Measurements from ENCODE around the gene QSOX2.

Gene QSOX2

GRCh38 chr9:136187683-136188586, 57.7 kb downstream of the QSOX2 start:
- no peak for DNase-seq

DNA sequence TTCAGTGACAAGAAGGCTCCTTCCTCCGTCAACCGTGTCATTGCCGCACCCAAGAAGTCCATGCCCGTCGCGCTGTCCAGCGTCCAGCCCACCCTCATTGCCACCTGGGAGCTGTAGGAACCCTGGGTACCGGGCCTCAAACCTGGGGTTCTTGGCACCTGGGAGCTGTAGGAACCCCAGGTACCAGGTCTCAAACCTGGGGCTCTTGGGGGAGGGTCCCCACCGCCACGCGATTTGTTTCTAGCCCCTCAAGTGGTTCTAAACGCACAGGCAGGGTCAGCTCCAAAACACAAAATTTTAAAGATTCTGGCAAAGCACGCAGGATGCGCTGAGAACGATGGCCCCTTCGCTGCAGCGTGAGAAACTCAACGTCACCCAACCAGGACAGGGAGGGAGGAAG, 58.4 kb downstream of the QSOX2 start:
- DNase-seq, result no peak

- DNase-seq, result no peak
Observed at GRCh38 chr9:136186386-136186785, 59.2 kb downstream of the QSOX2 start.

DNA sequence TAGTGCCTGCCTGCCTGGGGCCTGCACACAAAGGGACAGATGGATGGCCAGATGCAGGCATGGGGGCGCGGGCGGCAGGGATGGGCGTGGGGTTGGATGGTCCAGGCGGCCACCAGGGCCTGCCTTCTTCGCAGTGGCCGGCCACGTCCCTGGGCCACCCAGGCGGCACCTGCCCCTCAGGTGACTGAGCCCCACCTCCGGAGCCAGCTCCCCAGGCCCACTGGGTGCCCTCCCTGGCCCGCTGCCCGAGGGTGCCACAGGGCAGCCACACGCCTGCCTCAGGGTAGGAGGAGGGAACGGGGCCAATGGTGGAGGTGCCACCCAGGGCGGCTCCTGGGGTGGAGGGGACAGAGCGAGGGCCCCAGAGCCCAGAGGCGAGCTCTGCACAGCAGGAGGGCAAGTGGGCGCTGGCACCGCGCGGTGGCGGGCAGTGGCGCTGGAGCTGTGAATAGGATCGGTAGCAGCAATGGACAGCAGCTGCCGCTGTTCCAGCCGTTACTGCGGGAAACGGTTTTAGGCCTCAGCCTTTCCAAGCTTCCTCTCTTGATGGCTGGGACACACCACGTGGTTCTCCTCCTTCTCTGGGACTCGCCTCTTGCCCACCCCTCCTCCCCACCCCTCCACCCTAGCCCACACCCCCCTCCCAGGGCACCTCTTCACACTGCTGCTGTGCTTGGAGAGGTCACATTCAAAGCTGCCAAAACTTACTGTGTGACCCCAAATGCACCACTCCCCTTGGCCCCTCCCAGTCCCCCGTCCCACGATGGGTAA, 59.8 kb downstream of the QSOX2 start:
- DNase-seq, result no peak

GRCh38 chr9:136185066-136185465, 60.5 kb downstream of the QSOX2 start:
- no peak for DNase-seq

DNA sequence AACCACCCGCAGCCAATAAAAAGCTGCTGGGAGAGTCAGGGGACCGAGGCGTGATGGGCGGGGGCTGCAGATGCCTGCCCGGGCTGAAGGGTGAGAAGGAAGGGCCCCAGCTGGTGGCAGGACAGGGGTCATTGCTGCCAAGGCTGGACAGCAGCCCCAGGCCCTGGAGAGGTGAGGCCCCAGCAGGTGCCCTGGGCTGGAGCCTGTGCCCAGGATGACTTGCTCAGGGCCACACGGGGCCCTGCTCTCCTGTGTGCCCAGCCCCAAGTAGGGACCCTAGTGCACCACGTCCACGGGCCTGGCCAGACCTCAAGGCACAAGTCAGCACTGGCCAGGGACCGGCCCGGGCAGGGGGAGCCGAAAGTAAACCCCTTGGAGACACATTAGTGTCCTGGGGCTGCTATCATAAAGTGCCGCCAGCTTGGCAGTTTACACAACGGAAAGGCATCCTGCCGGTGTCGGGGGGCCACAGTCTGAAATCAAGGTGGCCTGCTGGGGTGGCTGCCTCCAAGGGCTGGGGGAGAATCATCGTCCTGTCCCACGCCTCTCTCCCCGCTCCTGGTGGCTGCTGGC, 62.7 kb downstream of the QSOX2 start:
- no peak for DNase-seq

- no peak for DNase-seq
Observed at GRCh38 chr9:136182420-136182787, 63.2 kb downstream of the QSOX2 start.

GRCh38 chr9:136181784-136182419, 63.7 kb downstream of the QSOX2 start:
- no peak for DNase-seq

DNA sequence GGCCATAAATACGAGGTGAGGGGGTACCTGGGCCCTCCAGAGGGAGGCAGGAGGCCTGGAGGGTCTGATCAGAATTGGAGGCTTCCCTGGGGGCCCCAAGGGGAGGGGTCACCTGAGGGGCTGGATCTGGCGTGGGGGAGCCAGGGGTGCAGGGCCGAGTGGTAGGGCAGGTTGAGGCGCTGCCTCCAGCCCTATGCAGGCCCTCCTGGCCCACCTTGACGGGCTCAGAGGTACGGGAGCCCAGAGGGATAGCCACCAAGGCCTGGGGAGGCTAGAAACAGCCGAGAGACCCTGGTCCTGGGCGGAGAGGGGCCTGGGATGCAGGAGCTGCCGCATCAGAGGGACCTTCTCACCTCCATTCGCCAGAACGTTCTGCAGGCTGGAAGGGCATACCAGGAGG, 65.0 kb downstream of the QSOX2 start:
- no peak for DNase-seq

- DNase-seq, result no peak
Observed at GRCh38 chr9:136179761-136180160, 65.9 kb downstream of the QSOX2 start.

DNA sequence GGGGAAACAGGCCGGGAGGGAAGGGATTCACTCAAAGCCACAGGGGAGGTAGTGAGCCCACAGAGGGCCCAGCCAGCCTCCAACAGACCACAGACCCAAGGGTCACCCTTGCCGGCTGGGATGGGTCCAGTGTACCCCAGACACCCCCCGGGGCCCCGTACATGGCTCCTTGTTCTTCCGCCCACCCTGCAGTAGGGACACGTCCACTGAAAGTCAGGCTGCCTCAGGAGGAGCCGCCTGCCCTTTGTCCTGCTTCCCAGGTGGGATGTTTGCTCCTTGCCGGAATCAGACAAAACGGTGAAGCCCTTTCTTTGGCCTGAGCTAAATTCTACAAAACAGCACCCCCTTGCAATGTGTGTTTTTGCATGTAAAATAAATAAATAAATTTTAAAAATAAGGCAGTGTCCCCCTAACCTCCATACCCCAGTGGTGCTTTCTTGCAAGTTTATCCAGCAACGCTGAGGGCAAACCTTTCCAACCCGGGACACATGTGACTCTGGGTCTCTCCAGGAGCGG, 66.5 kb downstream of the QSOX2 start:
- DNase-seq, result no peak

DNA sequence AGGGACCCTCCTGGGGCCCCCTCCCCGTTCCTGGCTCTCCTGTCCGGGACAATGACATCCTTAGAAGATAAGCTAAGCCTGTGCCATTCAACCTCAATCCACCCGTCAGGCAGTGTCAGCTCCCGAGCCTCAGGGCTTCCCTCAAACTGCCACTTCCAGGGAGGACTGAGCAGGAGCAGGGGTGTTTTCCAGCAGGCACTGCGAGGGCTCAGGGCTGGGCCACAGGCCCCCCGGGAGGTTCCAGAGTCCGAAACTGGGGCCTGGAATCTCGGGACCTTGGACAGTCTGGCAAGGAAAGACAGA, 66.9 kb downstream of the QSOX2 start:
- no peak for DNase-seq

- no peak for DNase-seq
Observed at GRCh38 chr9:136178061-136178772, 67.4 kb downstream of the QSOX2 start.

GRCh38 chr9:136177224-136177623, 68.4 kb downstream of the QSOX2 start:
- no peak for DNase-seq

DNA sequence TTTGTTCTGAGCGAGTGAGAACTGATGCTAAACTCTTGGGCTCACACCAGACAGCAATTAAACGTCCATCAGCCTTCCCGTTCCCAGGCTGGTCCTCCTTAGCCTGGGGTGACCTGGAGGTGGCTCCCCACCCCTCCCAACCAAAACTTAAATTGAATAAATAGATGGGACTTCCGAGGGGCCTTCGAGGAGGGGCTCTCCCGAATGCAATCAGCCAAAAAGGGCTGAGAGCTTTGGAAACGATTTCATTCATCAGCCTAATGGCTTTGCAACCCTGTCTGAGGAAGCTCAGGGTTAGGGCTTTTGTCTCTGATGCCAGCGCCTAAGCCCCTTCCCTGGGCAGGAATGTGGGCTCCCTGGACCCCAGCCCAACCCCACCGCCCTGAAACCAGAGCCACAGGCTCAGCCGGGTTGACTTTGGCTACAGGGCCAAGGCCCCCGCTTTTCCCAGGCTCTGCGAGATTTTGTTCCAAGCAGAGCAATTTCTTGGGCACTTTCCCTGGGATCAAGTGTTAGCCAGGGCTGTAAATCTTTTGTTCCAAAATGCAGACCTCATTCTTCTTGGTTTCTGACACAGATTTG, 69.9 kb downstream of the QSOX2 start:
- no peak for DNase-seq

DNA sequence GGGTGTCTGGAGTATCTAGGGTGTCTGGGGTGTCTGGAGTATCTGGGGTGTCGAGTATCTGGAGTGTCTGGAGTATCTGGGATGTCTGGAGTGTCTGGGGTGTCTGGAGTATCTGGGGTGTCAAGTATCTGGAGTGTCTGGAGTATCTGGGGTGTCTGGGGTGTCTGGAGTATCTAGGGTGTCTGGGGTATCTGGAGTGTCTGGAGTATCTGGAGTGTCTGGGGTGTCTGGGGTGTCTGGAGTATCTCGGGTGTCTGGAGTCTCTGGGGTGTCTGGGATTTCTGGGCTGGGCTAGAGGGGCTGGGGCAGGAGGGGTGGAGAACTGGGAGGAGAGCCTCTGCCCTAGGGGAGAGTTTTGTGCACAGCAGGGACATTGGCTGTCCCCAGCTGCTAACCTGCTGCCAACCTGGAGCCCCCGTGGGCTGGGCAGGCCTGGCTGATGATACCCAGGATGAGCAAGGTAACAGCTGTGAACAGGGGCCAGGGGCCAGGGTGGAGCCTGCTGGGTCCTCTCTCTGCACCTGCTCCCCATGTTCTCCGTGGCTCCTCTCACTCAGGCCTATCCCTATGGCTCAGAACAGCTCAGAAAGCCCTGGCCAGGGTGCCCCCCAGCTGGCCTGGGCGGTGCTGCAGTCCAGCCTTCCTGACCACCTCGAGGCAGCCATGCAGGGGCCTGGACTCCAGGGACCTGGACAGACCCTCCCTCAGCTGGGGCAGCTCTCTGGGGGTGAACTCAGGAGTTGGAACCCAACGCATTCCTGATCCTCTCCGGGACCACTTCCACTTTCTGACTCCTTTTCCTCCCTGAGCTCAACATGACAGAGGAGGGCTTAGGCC, 70.6 kb downstream of the QSOX2 start:
- DNase-seq, result no peak

- DNase-seq, result no peak
Observed at GRCh38 chr9:136173648-136174290, 71.8 kb downstream of the QSOX2 start.

GRCh38 chr9:136172412-136173079, 73.1 kb downstream of the QSOX2 start:
- no peak for DNase-seq

GRCh38 chr9:136171801-136172411, 73.7 kb downstream of the QSOX2 start:
- DNase-seq, result no peak

Data from fibroblast of skin of scalp (primary cell).